Transverse colon (tissue), 4 donors: Measurements from ENCODE around the gene RTP5.

Experiments
- CTCF ChIP-seq, 5 experiments: fragments of 200-600 bp in 3 of 5; fragments of 450-650 bp in 2 of 5; sonication (generic) in 3 of 5; IDR thresholded peaks; 1 replicate in 2 of 5; 2 replicates in 3 of 5; pipeline ENCODE4 v1.5.1; 2016 to 2017; ENCODE audit warnings: antibody characterized with exemption in 5 of 5, inconsistent platforms in 3 of 5, mild to moderate bottlenecking in 2 of 5, moderate library complexity in 1 of 5
- EP300 ChIP-seq: sonication (generic); formaldehyde crosslinking; IDR thresholded peaks from one replicate; pipeline ENCODE4 v1.6.1; 2017; ENCODE audit warnings: antibody characterized with exemption, low read depth
- POLR2AphosphoS5 ChIP-seq, 3 donors: sonication (generic); formaldehyde crosslinking; IDR thresholded peaks; one replicate each; pipeline ENCODE4 v1.6.1; 2016; ENCODE audit warnings: antibody characterized with exemption in 3 of 3

- TF ChIP-seq CTCF (IDR thresholded peaks at IDR 0.05), result no peak
- TF ChIP-seq EP300, result no peak
- no peak for TF ChIP-seq POLR2AphosphoS5 (IDR thresholded peaks at IDR 0.05)
Measured at GRCh38 chr2:241897231-241897916, 27.8 kb downstream of the RTP5 start.
